Measurements from ENCODE around the gene CD52. TPM values are rescaled to one million over a fixed set of nuclear protein-coding genes. Genes with fewer than 3 reads are reported as not detected.

CD52 gene
- total RNA-seq, 2 experiments from 2014 or later: 582 to 608 TPM

- Histone ChIP-seq H3K4me1 (ENCODE audit: insufficient read depth, low read length) (no peaks in the 10 kb centered on the region), H3K27me3 (ENCODE audit: control insufficient read depth in 1 of 2, insufficient read depth in 2 of 2, low read length in 2 of 2) (no peaks in the 10 kb centered on the region), H3K27ac (ENCODE audit: low read depth in 1 of 2, low read length in 2 of 2) (no peak overlapping the region), H3K9me3 (ENCODE audit: control insufficient read depth in 1 of 2, insufficient read depth in 1 of 2, low read length in 2 of 2) (no peaks in the 10 kb centered on the region), H3K36me3 (ENCODE audit: insufficient read depth, low read length) (no peaks in the 10 kb centered on the region), H3K4me3 (ENCODE audit: low read length) (no peak overlapping the region)
- CTCF ChIA-PET: no interaction called here
- H3K27me3 Mint-ChIP-seq: no peaks in the 10 kb centered on the region
- H3K4me3 Mint-ChIP-seq: no peak overlapping the region
- no peak for DNase-seq
- H3K9me3 Mint-ChIP-seq: no peaks in the 10 kb centered on the region
- ATAC-seq (ENCODE audit: poor library complexity): no peak
- no peaks in the 10 kb centered on the region for H3K4me1 Mint-ChIP-seq (ENCODE audit: low read depth)
- TF ChIP-seq CTCF (IDR thresholded peaks at IDR 0.05): no peak
- intact Hi-C loops (cut with DNase I, micrococcal nuclease): no loop called here
- H3K36me3 Mint-ChIP-seq (ENCODE audit: low read depth): no peaks in the 10 kb centered on the region
- no peak overlapping the region for H3K27ac Mint-ChIP-seq
- POLR2A ChIA-PET: no interaction called here
Measured at GRCh38 chr1:26351590-26352337, 34.0 kb downstream of the CD52 start.

GRCh38 chr1:26352338-26352679 lies 34.6 kb downstream of the CD52 start:
- Histone ChIP-seq H3K36me3 (ENCODE audit: insufficient read depth, low read length) (no peaks in the 10 kb centered on the region), H3K27ac (ENCODE audit: low read depth in 1 of 2, low read length in 2 of 2) (no peak overlapping the region), H3K4me3 (ENCODE audit: low read length) (no peak overlapping the region), H3K9me3 (ENCODE audit: control insufficient read depth in 1 of 2, insufficient read depth in 1 of 2, low read length in 2 of 2) (no peaks in the 10 kb centered on the region), H3K27me3 (ENCODE audit: control insufficient read depth in 1 of 2, insufficient read depth in 2 of 2, low read length in 2 of 2) (peaks cover 0 to 1% of the 10 kb centered on the region in 2 experiments), H3K4me1 (ENCODE audit: insufficient read depth, low read length) (no peaks in the 10 kb centered on the region)
- POLR2A ChIA-PET: no interaction called here
- H3K4me3 Mint-ChIP-seq: no peak overlapping the region
- intact Hi-C loops (cut with DNase I, micrococcal nuclease): no loop called here
- CTCF ChIA-PET: no interaction called here
- no peak for ATAC-seq (ENCODE audit: poor library complexity)
- DNase-seq: no peak
- no peak overlapping the region for H3K27ac Mint-ChIP-seq
- H3K4me1 Mint-ChIP-seq (ENCODE audit: low read depth): no peaks in the 10 kb centered on the region
- H3K9me3 Mint-ChIP-seq: no peaks in the 10 kb centered on the region
- H3K27me3 Mint-ChIP-seq: no peaks in the 10 kb centered on the region
- no peaks in the 10 kb centered on the region for H3K36me3 Mint-ChIP-seq (ENCODE audit: low read depth)
- no peak for TF ChIP-seq CTCF (IDR thresholded peaks at IDR 0.05)

- DNase-seq (no peak), ATAC-seq (ENCODE audit: poor library complexity) (no peak)
- no peaks in the 10 kb centered on the region for H3K27me3 Mint-ChIP-seq
- no peak overlapping the region for H3K4me3 ChIP-seq (ENCODE audit: low read length)
- no peaks in the 10 kb centered on the region for H3K9me3 Mint-ChIP-seq
- intact Hi-C loops (cut with DNase I, micrococcal nuclease): no loop called here
- H3K4me3 Mint-ChIP-seq: no peak overlapping the region
- H3K27ac Mint-ChIP-seq: no peak overlapping the region
- H3K36me3 ChIP-seq (ENCODE audit: insufficient read depth, low read length): no peaks in the 10 kb centered on the region
- peaks cover under 1% of the 10 kb centered on the region for H3K4me1 Mint-ChIP-seq (ENCODE audit: low read depth)
- H3K27me3 ChIP-seq (ENCODE audit: control insufficient read depth in 1 of 2, insufficient read depth in 2 of 2, low read length in 2 of 2): peaks cover 0 to 2% of the 10 kb centered on the region in 2 experiments
- no peak overlapping the region for H3K27ac ChIP-seq (ENCODE audit: low read depth in 1 of 2, low read length in 2 of 2)
- ChIA-PET POLR2A (no interaction called here), CTCF (no interaction called here)
- H3K4me1 ChIP-seq (ENCODE audit: insufficient read depth, low read length): peaks cover 6% of the 10 kb centered on the region
- H3K9me3 ChIP-seq (ENCODE audit: control insufficient read depth in 1 of 2, insufficient read depth in 1 of 2, low read length in 2 of 2): no peaks in the 10 kb centered on the region
- no peaks in the 10 kb centered on the region for H3K36me3 Mint-ChIP-seq (ENCODE audit: low read depth)
- TF ChIP-seq CTCF (IDR thresholded peaks at IDR 0.05): no peak
Measured at GRCh38 chr1:26353210-26353859, 35.6 kb downstream of the CD52 start.
